H1 (cell line): ENCODE measurements around the gene WDR81. TPM values are rescaled to one million over a fixed set of nuclear protein-coding genes. Genes with fewer than 3 reads are reported as not detected.

ENCODE experiments used
- ATF3 ChIP-seq: IDR thresholded peaks from 2 replicates; pipeline ENCODE4 v1.6.1; 2011; ENCODE audit warnings: low read depth, mild to moderate bottlenecking, low read length; ENCODE audit not compliant: insufficient read depth
- CHD2 ChIP-seq: IDR thresholded peaks from 2 replicates; pipeline ENCODE4 v1.6.1; 2012; ENCODE audit warnings: low read length, improper control_type of control experiment
- CHD7 ChIP-seq: fragments of 300-600 bp; sonication (generic); IDR thresholded peaks from 2 replicates; pipeline ENCODE4 v1.7.1; 2012; ENCODE audit warnings: low read length, moderate library complexity, mild to moderate bottlenecking, inconsistent platforms; ENCODE audit not compliant: insufficient replicate concordance
- CTCF ChIP-seq, 3 experiments: IDR thresholded peaks; 1 replicate in 2 of 3; 2 replicates in 1 of 3; pipeline versions ENCODE4 v1.5.1 to v1.6.1; 2011; ENCODE audit warnings: low read length in 3 of 3, mild to moderate bottlenecking in 3 of 3, inconsistent platforms in 2 of 3, low read depth in 1 of 3, moderate library complexity in 1 of 3; ENCODE audit not compliant: insufficient read depth in 1 of 3; ENCODE audit errors: control extremely low read depth in 1 of 3
- JUND ChIP-seq: IDR thresholded peaks from 2 replicates; pipeline ENCODE4 v1.6.1; 2011; ENCODE audit warnings: mild to moderate bottlenecking, improper control_type of control experiment, low read length
- SRF ChIP-seq: IDR thresholded peaks from 2 replicates; pipeline ENCODE4 v1.6.1; 2011; ENCODE audit warnings: mild to moderate bottlenecking, low read depth, low read length, moderate library complexity
- ZNF274 ChIP-seq: IDR thresholded peaks from 2 replicates; pipeline ENCODE4 v1.7.0; 2012; ENCODE audit warnings: low read length, borderline replicate concordance; ENCODE audit errors: extremely low read depth
- polyA plus RNA-seq, 7 experiments: library from polyadenylated mRNA; depleted of rRNA in 3 of 7; stranded (reverse) in 5 of 7; unstranded in 2 of 7; fragments of >200 nt in 5 of 7; fragments of 200-250 nt in 2 of 7; gene quantifications; 1 replicate in 5 of 7; 2 replicates in 1 of 7; 4 replicates in 1 of 7; pipeline versions ENCODE4 v1.2.1 to v1.2.3, GENCODE V29; 2011 to 2013; ENCODE audit warnings: missing spikeins in 2 of 7, mixed read lengths in 2 of 7
- total RNA-seq: library from RNA; stranded (reverse); fragmentation: NEBNext Ultra II Directional; extraction: Animal tissue kit (Norgen Biotek cat#: 25700); gene quantifications from 2 replicates; pipeline ENCODE4 v1.2.1, GENCODE V29; 2021

WDR81 gene
- total and polyA plus RNA-seq, 2 of the 8 experiments (the other 6 are each of a cell fraction or from before 2014, with no cell fraction given): 9.1 to 12.3 TPM

GRCh38 chr17:1727258-1727789, 2.8 kb downstream of the WDR81 start (continued):
- TF ChIP-seq CHD7 (no peak), CHD2 (no peak), CTCF (IDR thresholded peaks at IDR 0.05; ENCODE audit: control extremely low read depth in 1 of 3, insufficient read depth in 1 of 3, low read depth in 1 of 3, low read length in 3 of 3) (no peak), ATF3 (no peak), ZNF274 (no peak), JUND (no peak), SRF (no peak)
